Right atrium auricular region (tissue), 2 donors: ENCODE results near the gene CHMP3. TPM values are rescaled to one million over a fixed set of nuclear protein-coding genes. Genes with fewer than 3 reads are reported as not detected.

Source experiments
- DNase-seq: peaks from one replicate; pipeline ENCODE4 v3.0.0-alpha.2; 2019; ENCODE audit warnings: low spot score
- H3K27ac ChIP-seq, 2 donors: fragments of 200-600 bp; sonication (generic); 1 replicate in 1 of 2; 2 replicates in 1 of 2; pipeline ENCODE4 v1.5.1; 2016 to 2019
- H3K27me3 ChIP-seq, 2 donors: fragments of 200-600 bp; sonication (generic); one replicate each; pipeline versions ENCODE4 v1.5.1 to v1.6.0; 2017 to 2019
- H3K36me3 ChIP-seq: fragments of 200-600 bp; sonication (generic); one replicate; pipeline ENCODE4 v1.5.1; 2016
- H3K4me1 ChIP-seq, 2 donors: fragments of 200-600 bp; sonication (generic); one replicate each; pipeline versions ENCODE4 v1.5.1 to v1.6.0; 2017 to 2019
- H3K4me3 ChIP-seq, 2 donors: fragments of 200-600 bp; sonication (generic); 1 replicate in 1 of 2; 2 replicates in 1 of 2; pipeline ENCODE4 v1.5.1; 2017 to 2019; ENCODE audit warnings: mild to moderate bottlenecking in 1 of 2, moderate library complexity in 1 of 2
- H3K9me3 ChIP-seq, 2 donors: fragments of 200-600 bp; sonication (generic); one replicate each; pipeline ENCODE4 v1.5.1; 2019
- total RNA-seq, 2 donors: library from RNA; depleted of rRNA; stranded (reverse); fragments of >200 nt; gene quantifications; one replicate each; pipeline ENCODE4 v1.1.0, GENCODE V29; 2016
- TF ChIP-seq, protein P1 (sequence below), 2 donors: fragments of 200-600 bp; sonication (generic); IDR thresholded peaks; one replicate each; pipeline ENCODE4 v1.5.1; 2019; ENCODE audit warnings: antibody characterized with exemption in 2 of 2

The CHMP3 gene
- total RNA-seq, 2 donors from 2014 or later: 79.7 to 89.1 TPM

DNA sequence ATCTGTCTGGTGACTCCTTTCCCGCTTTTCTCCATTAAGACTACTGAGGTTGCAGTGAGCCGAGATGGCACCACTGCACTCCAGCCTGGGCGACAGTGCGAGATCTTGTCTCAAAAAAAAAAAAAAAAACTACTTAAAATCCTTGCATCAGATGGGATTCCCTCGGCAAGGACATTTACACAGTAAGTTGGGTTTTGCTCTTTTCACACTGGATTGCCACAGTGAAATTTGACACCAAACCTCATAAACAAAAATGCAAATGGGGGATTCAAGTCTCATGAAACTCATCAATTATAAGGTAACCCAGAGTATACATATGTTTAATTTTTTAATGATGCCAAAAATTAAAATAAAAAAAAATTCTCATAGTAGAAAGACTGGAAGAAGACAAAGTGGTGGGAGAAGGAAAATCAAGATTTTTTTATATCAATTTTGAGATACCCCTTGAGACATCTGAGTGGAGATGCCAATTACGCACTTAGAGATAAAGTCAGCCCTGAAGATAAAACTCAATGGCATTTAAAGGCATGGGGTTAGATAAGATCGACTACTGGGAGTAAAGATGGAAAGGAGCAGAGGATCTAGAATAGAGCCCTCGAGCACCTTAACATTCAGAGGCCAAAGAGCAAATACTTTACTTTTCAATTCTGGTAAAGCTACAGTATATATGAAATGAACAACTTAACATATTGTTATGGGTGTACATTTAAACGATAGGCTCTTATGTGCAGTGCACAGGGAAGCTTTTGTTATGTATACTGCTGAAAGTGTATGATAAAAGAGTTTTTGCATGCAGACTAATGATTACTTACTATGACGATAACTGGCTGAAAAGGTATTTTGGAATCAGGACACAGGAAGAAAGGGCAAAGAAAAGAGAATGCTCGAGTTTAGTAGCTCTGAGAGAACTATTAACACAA lies 37.6 kb downstream of the CHMP3 start:
- peaks cover 0 to under 1% of the 10 kb centered on the region in 2 donors for H3K9me3 ChIP-seq
- H3K4me3 ChIP-seq: no peak overlapping the region
- no peak for DNase-seq
- no peak overlapping the region for H3K27ac ChIP-seq
- no peaks in the 10 kb centered on the region for H3K4me1 ChIP-seq
- TF ChIP-seq, protein P1, sequence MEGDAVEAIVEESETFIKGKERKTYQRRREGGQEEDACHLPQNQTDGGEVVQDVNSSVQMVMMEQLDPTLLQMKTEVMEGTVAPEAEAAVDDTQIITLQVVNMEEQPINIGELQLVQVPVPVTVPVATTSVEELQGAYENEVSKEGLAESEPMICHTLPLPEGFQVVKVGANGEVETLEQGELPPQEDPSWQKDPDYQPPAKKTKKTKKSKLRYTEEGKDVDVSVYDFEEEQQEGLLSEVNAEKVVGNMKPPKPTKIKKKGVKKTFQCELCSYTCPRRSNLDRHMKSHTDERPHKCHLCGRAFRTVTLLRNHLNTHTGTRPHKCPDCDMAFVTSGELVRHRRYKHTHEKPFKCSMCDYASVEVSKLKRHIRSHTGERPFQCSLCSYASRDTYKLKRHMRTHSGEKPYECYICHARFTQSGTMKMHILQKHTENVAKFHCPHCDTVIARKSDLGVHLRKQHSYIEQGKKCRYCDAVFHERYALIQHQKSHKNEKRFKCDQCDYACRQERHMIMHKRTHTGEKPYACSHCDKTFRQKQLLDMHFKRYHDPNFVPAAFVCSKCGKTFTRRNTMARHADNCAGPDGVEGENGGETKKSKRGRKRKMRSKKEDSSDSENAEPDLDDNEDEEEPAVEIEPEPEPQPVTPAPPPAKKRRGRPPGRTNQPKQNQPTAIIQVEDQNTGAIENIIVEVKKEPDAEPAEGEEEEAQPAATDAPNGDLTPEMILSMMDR (IDR thresholded peaks at IDR 0.05): no peak
- H3K27me3 ChIP-seq: no peaks in the 10 kb centered on the region
- peaks cover 17% of the 10 kb centered on the region for H3K36me3 ChIP-seq

DNA sequence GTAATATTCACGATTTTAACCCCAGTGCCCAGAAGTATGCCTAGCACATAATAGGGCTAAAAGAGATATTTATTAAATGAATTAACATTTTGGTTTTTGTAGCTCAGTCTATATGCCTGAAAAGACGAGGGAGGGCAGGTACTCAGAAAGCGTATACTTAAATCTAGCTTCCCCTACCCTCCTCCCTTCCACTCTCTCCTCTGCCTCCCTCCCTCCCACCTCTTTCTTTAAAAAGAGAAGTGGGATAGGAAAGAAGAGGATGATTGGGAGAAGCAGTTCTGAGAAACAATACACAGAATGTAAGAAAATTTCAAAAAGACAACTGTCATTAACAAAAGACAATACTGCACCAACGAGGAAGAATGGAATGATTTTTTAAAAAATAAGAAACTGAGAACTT lies 39.8 kb downstream of the CHMP3 start:
- Histone ChIP-seq H3K9me3 (peaks cover 0 to 8% of the 10 kb centered on the region in 2 donors), H3K4me3 (no peak overlapping the region), H3K27ac (no peak overlapping the region), H3K4me1 (no peaks in the 10 kb centered on the region), H3K27me3 (no peaks in the 10 kb centered on the region), H3K36me3 (peaks cover 15% of the 10 kb centered on the region)
- TF ChIP-seq, protein P1 (IDR thresholded peaks at IDR 0.05): no peak
- DNase-seq: no peak

DNA sequence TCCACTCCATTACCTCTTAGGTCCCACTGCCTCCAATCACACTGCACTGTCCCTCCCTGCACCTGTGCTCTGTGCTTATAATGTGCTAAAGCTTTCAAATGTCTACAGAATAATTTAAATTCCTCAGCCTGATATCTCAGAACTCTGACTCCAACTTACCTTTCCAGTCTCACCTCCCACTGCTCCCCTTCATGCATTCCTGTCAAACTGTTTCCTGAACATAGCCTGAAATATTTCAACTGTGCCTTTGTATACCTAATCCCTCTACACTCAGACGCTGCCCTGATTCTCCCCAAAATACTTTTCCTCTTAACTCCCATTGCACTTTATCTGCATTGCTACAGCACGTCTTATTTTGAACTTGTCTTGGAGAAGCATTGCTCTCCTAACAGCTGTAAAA lies 40.5 kb downstream of the CHMP3 start:
- Histone ChIP-seq H3K27me3 (no peaks in the 10 kb centered on the region), H3K9me3 (peaks cover 0 to 8% of the 10 kb centered on the region in 2 donors), H3K36me3 (peaks cover 14% of the 10 kb centered on the region), H3K27ac (no peak overlapping the region), H3K4me3 (no peak overlapping the region), H3K4me1 (no peaks in the 10 kb centered on the region)
- TF ChIP-seq, protein P1 (IDR thresholded peaks at IDR 0.05): no peak
- no peak for DNase-seq

DNA sequence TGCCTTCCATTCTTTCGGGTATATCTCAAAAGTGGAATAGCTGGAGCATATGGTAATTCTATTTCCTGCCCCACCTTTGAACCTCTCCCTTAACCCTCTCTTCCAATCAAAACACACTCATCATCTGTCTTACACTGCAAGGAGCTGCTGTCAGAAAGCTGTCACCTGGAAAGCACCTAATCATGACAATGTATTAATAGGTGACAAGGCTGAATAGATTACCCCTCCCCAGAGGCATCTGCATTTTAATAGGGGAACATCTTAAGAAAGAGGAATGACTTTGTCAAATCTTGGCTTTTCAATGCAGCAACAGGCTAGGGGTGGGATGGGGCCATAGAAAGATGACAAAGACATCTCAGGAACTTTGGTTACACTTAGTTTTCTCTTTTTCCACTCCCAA lies 41.3 kb downstream of the CHMP3 start:
- no peaks in the 10 kb centered on the region for H3K4me1 ChIP-seq
- TF ChIP-seq, protein P1 (IDR thresholded peaks at IDR 0.05): no peak
- no peak overlapping the region for H3K27ac ChIP-seq
- peaks cover 0 to 8% of the 10 kb centered on the region in 2 donors for H3K9me3 ChIP-seq
- H3K27me3 ChIP-seq: no peaks in the 10 kb centered on the region
- H3K4me3 ChIP-seq: no peak overlapping the region
- DNase-seq: no peak
- H3K36me3 ChIP-seq: peaks cover 11% of the 10 kb centered on the region

DNA sequence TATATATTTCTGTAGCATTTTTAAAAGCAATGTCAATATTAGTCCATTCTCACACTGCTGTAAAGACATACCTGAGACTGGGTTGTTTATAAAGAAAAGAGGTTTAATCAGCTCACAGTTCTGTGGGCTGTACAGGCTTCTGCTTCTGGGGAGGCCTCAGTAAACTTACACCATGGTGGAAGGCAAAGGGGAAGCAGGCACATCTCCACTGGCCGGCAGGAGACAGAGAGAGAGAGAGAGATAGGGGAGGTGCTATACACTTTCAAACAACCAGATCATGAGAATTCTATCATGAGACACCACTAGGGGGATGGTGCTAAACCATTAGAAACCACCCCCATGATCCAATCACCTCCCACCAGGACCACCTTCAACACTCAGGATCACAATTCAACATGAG lies 43.1 kb downstream of the CHMP3 start:
- Histone ChIP-seq H3K27ac (no peak overlapping the region), H3K4me3 (no peak overlapping the region), H3K36me3 (peaks cover 5% of the 10 kb centered on the region), H3K4me1 (no peaks in the 10 kb centered on the region), H3K9me3 (peaks cover 0 to 8% of the 10 kb centered on the region in 2 donors), H3K27me3 (no peaks in the 10 kb centered on the region)
- DNase-seq: no peak
- TF ChIP-seq, protein P1 (IDR thresholded peaks at IDR 0.05): peak in 1 of 2 donors; percentile 15
